HG02642 (cell line): ENCODE results near the gene ZNF699.
"Not testable (repeated sequence)": the region's sequence is repeated elsewhere in the genome, so short reads cannot be mapped to it uniquely, and the experiment has no call there.

ENCODE experiments used
- ATAC-seq: cut with Tn5 transposase; IDR thresholded peaks from one replicate; pipeline ENCODE4 v1.9.1; 2021; ENCODE audit warnings: mild to moderate bottlenecking; ENCODE audit not compliant: unreplicated experiment, poor library complexity

ZNF699 gene

GRCh38 chr19:9309139-9309973, at the start of gene ZNF699:
Gene ZNF699, minus strand, starts transcription at chr19:9309838. Its CDS starts 4,719 bp downstream, at chr19:9305119.
- ATAC-seq, result peak; percentile 94

- ATAC-seq, result no peak
Observed at GRCh38 chr19:9354651-9355050, 45.0 kb upstream of the ZNF699 start.

- no peak for ATAC-seq
Observed at GRCh38 chr19:9353011-9353410, 43.4 kb upstream of the ZNF699 start.

GRCh38 chr19:9352505-9352904, 42.9 kb upstream of the ZNF699 start:
- no peak for ATAC-seq

- ATAC-seq, result no peak
Observed at GRCh38 chr19:9348671-9349070, 39.0 kb upstream of the ZNF699 start.

- ATAC-seq, result no peak
Observed at GRCh38 chr19:9348253-9348652, 38.6 kb upstream of the ZNF699 start.

- no peak for ATAC-seq
Observed at GRCh38 chr19:9345005-9345404, 35.4 kb upstream of the ZNF699 start.

- ATAC-seq, result no peak
Observed at GRCh38 chr19:9342610-9343304, 33.1 kb upstream of the ZNF699 start.

- no peak for ATAC-seq
Observed at GRCh38 chr19:9329999-9330398, 20.4 kb upstream of the ZNF699 start.

- ATAC-seq, result no peak
Observed at GRCh38 chr19:9324584-9324962, 14.9 kb upstream of the ZNF699 start.

- ATAC-seq, result peak; percentile 92
Observed at GRCh38 chr19:9323919-9324583, 14.4 kb upstream of the ZNF699 start, which contains the start of gene ZNF559. Gene ZNF559, plus strand, starts transcription at chr19:9324179. Its CDS starts 14,371 bp downstream, at chr19:9338550.

- peak; percentile 32 for ATAC-seq
Observed at GRCh38 chr19:9323557-9323918, 13.9 kb upstream of the ZNF699 start.

GRCh38 chr19:9322201-9322600, 12.6 kb upstream of the ZNF699 start:
- ATAC-seq, result not testable (repeated sequence)

- not testable (repeated sequence) for ATAC-seq
Observed at GRCh38 chr19:9321756-9322155, 12.1 kb upstream of the ZNF699 start.

- ATAC-seq, result no peak
Observed at GRCh38 chr19:9321338-9321737, 11.7 kb upstream of the ZNF699 start.

GRCh38 chr19:9313756-9314155, 4.1 kb upstream of the ZNF699 start:
- ATAC-seq, result no peak

GRCh38 chr19:9309974-9310446, 372 bp upstream of the ZNF699 start:
- ATAC-seq, result peak; percentile 66

- no peak for ATAC-seq
Observed at GRCh38 chr19:9308091-9308770, 1.4 kb downstream of the ZNF699 start.

- no peak for ATAC-seq
Observed at GRCh38 chr19:9306443-9306842, 3.2 kb downstream of the ZNF699 start.

GRCh38 chr19:9296336-9296735, 13.3 kb downstream of the ZNF699 start:
- ATAC-seq, result no peak
